H1 (cell line): ENCODE data around the gene IGSF23. TPM values are rescaled to one million over a fixed set of nuclear protein-coding genes. Genes with fewer than 3 reads are reported as not detected.
"Not testable (repeated sequence)": the region's sequence is repeated elsewhere in the genome, so short reads cannot be mapped to it uniquely, and the experiment has no call there.

ENCODE experiments used
- CTCF ChIA-PET: fragments of 300-600 bp; sonication (Branson Sonifier 250); formaldehyde crosslinking; loops from one replicate; lab custom pipeline; 2021; ENCODE audit not compliant: partially characterized antibody; lab: Charles Lee
- POLR2A ChIA-PET: fragments of 300-600 bp; sonication (Branson Sonifier 250); formaldehyde crosslinking; loops from one replicate; lab custom pipeline; 2021; ENCODE audit warnings: inconsistent platforms; ENCODE audit not compliant: partially characterized antibody; lab: Charles Lee
- DNase-seq, 2 experiments: peaks; one replicate each; pipeline versions ENCODE4 v3.0.0 to v3.0.0-alpha.2; 2010 to 2022; ENCODE audit warnings: low spot score in 2 of 2, low read depth in 1 of 2, mixed read lengths in 1 of 2
- FAIRE-seq: peaks from 2 replicates; lab custom pipeline; 2011; peaks lifted over from hg19 to GRCh38; lab: Jason Lieb, UNC
- H2AFZ ChIP-seq: 2 replicates; pipeline ENCODE4 v1.8.1; 2012; ENCODE audit warnings: low read length, inconsistent platforms
- H2AK5ac ChIP-seq: 2 replicates; pipeline ENCODE4 v1.6.1; 2013; ENCODE audit warnings: low read depth, low read length
- H2BK120ac ChIP-seq: replicated peaks from 2 replicates; pipeline ENCODE3; 2013; ENCODE audit warnings: low read depth, low read length, inconsistent platforms
- H2BK12ac ChIP-seq: 2 replicates; pipeline ENCODE4 v1.6.1; 2013; ENCODE audit warnings: low read depth, low read length
- H2BK15ac ChIP-seq: 2 replicates; pipeline ENCODE4 v1.6.1; 2013; ENCODE audit warnings: low read length
- H2BK20ac ChIP-seq: 2 replicates; pipeline ENCODE4 v1.6.1; 2013; ENCODE audit warnings: low read length
- H2BK5ac ChIP-seq: 2 replicates; pipeline ENCODE4 v1.6.1; 2013; ENCODE audit warnings: low read depth, low read length
- H3K14ac ChIP-seq: 2 replicates; pipeline ENCODE4 v1.6.1; 2013; ENCODE audit warnings: inconsistent platforms; ENCODE audit not compliant: insufficient read length
- H3K18ac ChIP-seq: 2 replicates; pipeline ENCODE4 v1.6.1; 2013; ENCODE audit warnings: low read length; ENCODE audit errors: extremely low read depth
- H3K23ac ChIP-seq: 2 replicates; pipeline ENCODE4 v1.6.1; 2013; ENCODE audit warnings: inconsistent platforms; ENCODE audit not compliant: insufficient read length
- H3K23me2 ChIP-seq: 2 replicates; pipeline ENCODE4 v1.6.1; 2013; ENCODE audit warnings: low read depth, low read length
- H3K27ac ChIP-seq: 2 replicates; pipeline ENCODE4 v1.6.1; 2011; ENCODE audit warnings: low read depth, low read length, inconsistent platforms
- H3K27me3 ChIP-seq, 4 experiments: replicated peaks in 1 of 4; 1 replicate in 1 of 4; 2 replicates in 3 of 4; pipeline versions ENCODE4 v1.6.1 to v1.8.1; 2011 to 2013; ENCODE audit warnings: low read length in 3 of 4, mild to moderate bottlenecking in 3 of 4, inconsistent platforms in 2 of 4, mixed read lengths in 2 of 4, moderate library complexity in 1 of 4; ENCODE audit not compliant: control insufficient read depth in 3 of 4, insufficient read depth in 3 of 4; ENCODE audit errors: extremely low read depth in 1 of 4
- H3K36me3 ChIP-seq, 4 experiments: 2 replicates each; pipeline versions ENCODE4 v1.6.1 to v1.8.1; 2011 to 2013; ENCODE audit warnings: mild to moderate bottlenecking in 4 of 4, low read length in 3 of 4, moderate library complexity in 2 of 4, control low read depth in 1 of 4, inconsistent platforms in 1 of 4; ENCODE audit not compliant: insufficient read depth in 4 of 4, control insufficient read depth in 2 of 4
- H3K4ac ChIP-seq: replicated peaks from 2 replicates; pipeline ENCODE3; 2013; ENCODE audit warnings: low read length, low read depth, mixed read lengths, inconsistent platforms; ENCODE audit not compliant: insufficient read length
- H3K4me1 ChIP-seq, 4 experiments: replicated peaks in 1 of 4; 1 replicate in 1 of 4; 2 replicates in 3 of 4; pipeline versions ENCODE4 v1.6.1 to v1.8.1; 2011 to 2013; ENCODE audit warnings: low read length in 3 of 4, inconsistent platforms in 2 of 4, mixed read lengths in 1 of 4; ENCODE audit not compliant: insufficient read depth in 4 of 4, control insufficient read depth in 3 of 4
- H3K4me2 ChIP-seq, 2 experiments: 2 replicates each; pipeline versions ENCODE4 v1.6.1 to v1.8.1; 2011 to 2013; ENCODE audit warnings: low read depth in 2 of 2, low read length in 2 of 2, control low read depth in 1 of 2, inconsistent platforms in 1 of 2, mild to moderate bottlenecking in 1 of 2; ENCODE audit not compliant: insufficient read depth in 1 of 2
- H3K4me3 ChIP-seq, 4 experiments: fragments of 200-600, 300-600 bp in 1 of 4; sonication (generic), shearing (Covaris generic), sonication (Bioruptor Twin) in 1 of 4; 2 replicates each; pipeline versions ENCODE4 v1.5.1 to v1.8.1; 2011 to 2016; ENCODE audit warnings: low read length in 4 of 4, low read depth in 3 of 4, control low read depth in 2 of 4, inconsistent platforms in 2 of 4, mild to moderate bottlenecking in 2 of 4, mixed read lengths in 1 of 4, moderate library complexity in 1 of 4; ENCODE audit not compliant: insufficient read depth in 2 of 4; ENCODE audit errors: extremely low read depth in 1 of 4
- H3K56ac ChIP-seq: replicated peaks from 2 replicates; pipeline ENCODE3; 2013; ENCODE audit warnings: low read depth, mild to moderate bottlenecking, mixed read lengths, low read length, inconsistent platforms; ENCODE audit not compliant: insufficient read length
- H3K79me1 ChIP-seq: 2 replicates; pipeline ENCODE4 v1.6.1; 2013; ENCODE audit warnings: low read depth, low read length, control low read depth
- H3K79me2 ChIP-seq, 2 experiments: 2 replicates each; pipeline versions ENCODE4 v1.6.1 to v1.8.1; 2012 to 2013; ENCODE audit warnings: low read length in 2 of 2, mild to moderate bottlenecking in 2 of 2, inconsistent platforms in 1 of 2; ENCODE audit not compliant: insufficient read depth in 2 of 2, control insufficient read depth in 1 of 2
- H3K9ac ChIP-seq, 4 experiments: replicated peaks in 1 of 4; 1 replicate in 1 of 4; 2 replicates in 3 of 4; pipeline versions ENCODE4 v1.6.1 to v1.8.1; 2011 to 2013; ENCODE audit warnings: low read depth in 3 of 4, low read length in 3 of 4, control low read depth in 2 of 4, mild to moderate bottlenecking in 2 of 4, moderate library complexity in 2 of 4, inconsistent platforms in 1 of 4; ENCODE audit errors: extremely low read depth in 1 of 4
- H3K9me3 ChIP-seq, 2 experiments: 2 replicates each; pipeline versions ENCODE4 v1.6.1 to v1.8.1; 2012 to 2013; ENCODE audit warnings: mild to moderate bottlenecking in 2 of 2, moderate library complexity in 2 of 2, control low read depth in 1 of 2, inconsistent platforms in 1 of 2, low read depth in 1 of 2, low read length in 1 of 2, mixed read lengths in 1 of 2; ENCODE audit not compliant: insufficient read depth in 2 of 2
- H4K20me1 ChIP-seq, 2 experiments: replicated peaks in 1 of 2; 2 replicates each; pipeline versions ENCODE3 to v1.8.1; 2011 to 2013; ENCODE audit warnings: inconsistent platforms in 2 of 2, low read length in 2 of 2, mild to moderate bottlenecking in 1 of 2; ENCODE audit not compliant: insufficient read depth in 2 of 2, control insufficient read depth in 1 of 2
- H4K5ac ChIP-seq: 2 replicates; pipeline ENCODE4 v1.6.1; 2013; ENCODE audit warnings: low read length, low read depth, mixed read lengths, inconsistent platforms; ENCODE audit not compliant: insufficient read length
- H4K8ac ChIP-seq: 2 replicates; pipeline ENCODE4 v1.8.0; 2013; ENCODE audit warnings: mild to moderate bottlenecking, moderate library complexity, low read length, inconsistent platforms; ENCODE audit not compliant: insufficient read depth; ENCODE audit errors: extremely low read depth
- H4K91ac ChIP-seq: replicated peaks from 2 replicates; pipeline ENCODE3; 2013; ENCODE audit warnings: low read length, mixed read lengths, inconsistent platforms; ENCODE audit not compliant: insufficient read length
- BRCA1 ChIP-seq: IDR thresholded peaks from 2 replicates; pipeline ENCODE4 v1.6.1; 2012; ENCODE audit warnings: low read depth, low read length, improper control_type of control experiment
- CHD1 ChIP-seq: IDR thresholded peaks from 2 replicates; pipeline ENCODE4 v1.6.1; 2012; ENCODE audit warnings: low read depth, low read length, improper control_type of control experiment
- FOSL1 ChIP-seq: IDR thresholded peaks from 2 replicates; pipeline ENCODE4 v1.6.1; 2011; ENCODE audit warnings: mild to moderate bottlenecking, low read depth, low read length, moderate library complexity; ENCODE audit not compliant: insufficient read depth
- PHF8 ChIP-seq: fragments of 200-600 bp; sonication (generic); conservative IDR thresholded peaks from 2 replicates; pipeline ENCODE4 v1.7.1; 2012; ENCODE audit warnings: low read depth, mild to moderate bottlenecking, inconsistent platforms, low read length, moderate library complexity
- SRF ChIP-seq: IDR thresholded peaks from 2 replicates; pipeline ENCODE4 v1.6.1; 2011; ENCODE audit warnings: mild to moderate bottlenecking, low read depth, low read length, moderate library complexity
- TBP ChIP-seq: IDR thresholded peaks from 2 replicates; pipeline ENCODE4 v1.6.1; 2011; ENCODE audit warnings: low read depth, low read length, improper control_type of control experiment
- WGBS, 2 experiments: shearing (Covaris generic) in 1 of 2; methylation state at CpG; one replicate each; pipeline versions ENCODE4 v1.1.6 to v1.1.7; 2013 to 2015; ENCODE audit warnings: low lambda C conversion rate in 2 of 2, mixed read lengths in 2 of 2, inconsistent platforms in 1 of 2, low coverage in 1 of 2, missing lambda C conversion rate in 1 of 2; ENCODE audit not compliant: insufficient replicate concordance in 2 of 2, insufficient coverage in 1 of 2, insufficient read length in 1 of 2; ENCODE audit errors: extremely low coverage in 1 of 2, missing lambda C conversion rate in 1 of 2; 5-methylcytosine and 5-hydroxymethylcytosine counted together
- polyA plus RNA-seq, 7 experiments: library from polyadenylated mRNA; depleted of rRNA in 3 of 7; stranded (reverse) in 5 of 7; unstranded in 2 of 7; fragments of >200 nt in 5 of 7; fragments of 200-250 nt in 2 of 7; gene quantifications; 1 replicate in 5 of 7; 2 replicates in 1 of 7; 4 replicates in 1 of 7; pipeline versions ENCODE4 v1.2.1 to v1.2.3, GENCODE V29; 2011 to 2013; ENCODE audit warnings: missing spikeins in 2 of 7, mixed read lengths in 2 of 7
- total RNA-seq: library from RNA; stranded (reverse); fragmentation: NEBNext Ultra II Directional; extraction: Animal tissue kit (Norgen Biotek cat#: 25700); gene quantifications from 2 replicates; pipeline ENCODE4 v1.2.1, GENCODE V29; 2021

Gene IGSF23
- total and polyA plus RNA-seq, 2 of the 8 experiments (the other 6 are each of a cell fraction or from before 2014, with no cell fraction given) = not detected

- TF ChIP-seq SRF (no peak), CHD1 (no peak), TBP (no peak), FOSL1 (no peak), BRCA1 (no peak), PHF8 (no peak)
Measured at GRCh38 chr19:44593294-44593693, 20.1 kb upstream of the IGSF23 start (continued).

DNA sequence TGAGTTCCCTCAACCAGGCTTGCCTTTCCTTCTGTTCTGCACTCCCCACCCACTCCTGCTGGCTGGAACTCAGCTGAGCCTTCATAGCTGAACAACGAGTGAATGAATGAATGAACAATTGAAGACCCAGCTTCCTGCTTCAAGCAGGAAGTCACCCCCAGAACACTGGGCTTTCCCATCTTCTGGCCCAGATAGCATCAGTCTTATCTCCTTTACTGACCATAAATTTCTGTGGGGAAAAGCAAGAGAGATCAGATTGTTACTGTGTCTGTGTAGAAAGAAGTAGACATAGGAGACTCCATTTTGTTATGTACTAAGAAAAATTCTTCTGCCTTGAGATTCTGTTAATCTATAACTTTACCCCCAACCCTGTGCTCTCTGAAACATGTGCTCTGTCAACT, 19.5 kb upstream of the IGSF23 start:
- H4K5ac ChIP-seq, FAIRE-seq, H3K23ac ChIP-seq, H3K4me2 ChIP-seq, H3K9me3 ChIP-seq, H4K20me1 ChIP-seq, H3K79me1 ChIP-seq, H2BK5ac ChIP-seq, H3K9ac ChIP-seq, H3K4me3 ChIP-seq, H3K23me2 ChIP-seq, H3K27me3 ChIP-seq, H2BK15ac ChIP-seq, H3K36me3 ChIP-seq, H2AK5ac ChIP-seq, H3K27ac ChIP-seq, H3K79me2 ChIP-seq, H4K8ac ChIP-seq, H3K4me1 ChIP-seq, H2BK120ac ChIP-seq, H3K14ac ChIP-seq, H3K56ac ChIP-seq, DNase-seq: not testable (repeated sequence)
- Histone ChIP-seq H3K4ac (peak overlapping the region; percentile 1), H2BK20ac (peak overlapping the region; percentile 99; the same call in 1 of the 2 replicates), H2BK12ac (0 out of 2 replicates have a peak overlapping the region, but pooled peaks have one; percentile 60), H4K91ac (peak overlapping the region; percentile 4), H3K18ac (peak overlapping the region; percentile 48), H2AFZ (peak overlapping the region; percentile 87; the same call in 1 of the 2 replicates)
- POLR2A ChIA-PET = interaction anchor here (0.9 to 1.8 kb wide), 2 partner anchors 11 to 63 kb away, joined by 3 to 9 read pairs; no protein-coding TSS in a partner anchor
- CTCF ChIA-PET = interaction anchor here (1.2 to 6.5 kb wide), 4 partner anchors 11 to 60 kb away, joined by 3 to 37 read pairs (median 7); no protein-coding TSS in a partner anchor
- 65% methylated on average over 1 of the region's 1 CpG; no CpG with 5 or more reads in 1 of the 2 experiments for WGBS, 2 experiments
